Body of pancreas (tissue), 4 donors: ENCODE data around the gene DCLRE1B. TPM values are rescaled to one million over a fixed set of nuclear protein-coding genes. Genes with fewer than 3 reads are reported as not detected.

Experiments
- ATAC-seq: fragments of 150-250 bp; one replicate; pipeline ENCODE4 v1.9.1; 2016
- DNase-seq, 4 donors: peaks; one replicate each; pipeline ENCODE4 v3.0.0-alpha.2; 2019
- H3K27ac ChIP-seq, 4 donors: fragments of 200-600 bp; sonication (generic); 1 replicate in 3 of 4; 2 replicates in 1 of 4; pipeline versions ENCODE4 v1.5.1 to v1.6.1; 2016 to 2019; ENCODE audit warnings: mild to moderate bottlenecking in 1 of 4, mixed read lengths in 1 of 4, moderate library complexity in 1 of 4
- H3K27me3 ChIP-seq, 2 donors: fragments of 200-600 bp; sonication (generic); one replicate each; pipeline ENCODE4 v1.6.0; 2016; ENCODE audit warnings: mild to moderate bottlenecking in 1 of 2
- H3K36me3 ChIP-seq, 2 donors: fragments of 200-600 bp; sonication (generic); replicated peaks in 1 of 2; 2 replicates each; pipeline ENCODE4 v1.5.1; 2016; ENCODE audit warnings: low read depth in 2 of 2; ENCODE audit not compliant: insufficient read depth in 1 of 2
- H3K4me1 ChIP-seq: fragments of 200-600 bp; sonication (generic); one replicate; pipeline ENCODE4 v1.6.0; 2016
- H3K4me3 ChIP-seq, 2 donors: fragments of 200-600 bp; sonication (generic); 1 replicate in 1 of 2; 2 replicates in 1 of 2; pipeline ENCODE4 v1.5.1; 2016 to 2019
- H3K9me3 ChIP-seq, 3 donors: fragments of 200-600 bp; sonication (generic); 1 replicate in 2 of 3; 2 replicates in 1 of 3; pipeline ENCODE4 v1.5.1; 2016
- POLR2A ChIP-seq, 3 donors: fragments of 450-650 bp; IDR thresholded peaks; one replicate each; pipeline ENCODE4 v1.6.1; 2016; ENCODE audit warnings: antibody characterized with exemption in 3 of 3, mild to moderate bottlenecking in 2 of 3
- WGBS, 2 donors: methylation state at CpG; one replicate each; pipeline ENCODE4 v1.1.5; 2017; 5-methylcytosine and 5-hydroxymethylcytosine counted together
- intact Hi-C: fragments of 100-400 bp; cut with DNase I; formaldehyde crosslinking; loops from one replicate; pipeline ENCODE4 v1.15.1; 2023
- total RNA-seq, 2 donors: library from RNA; depleted of rRNA; stranded (reverse); fragments of >200 nt; gene quantifications; one replicate each; pipeline ENCODE4 v1.1.0, GENCODE V29; 2016
- TF ChIP-seq, protein P1 (sequence below), 7 experiments: fragments of 450-650 bp in 4 of 7; fragments of 200-600 bp in 3 of 7; sonication (generic) in 3 of 7; IDR thresholded peaks; one replicate each; pipeline ENCODE4 v1.5.1; 2016 to 2019; ENCODE audit warnings: antibody characterized with exemption in 7 of 7

DCLRE1B gene
- total RNA-seq, 2 donors from 2014 or later, result 1.3 to 2.1 TPM

DNA sequence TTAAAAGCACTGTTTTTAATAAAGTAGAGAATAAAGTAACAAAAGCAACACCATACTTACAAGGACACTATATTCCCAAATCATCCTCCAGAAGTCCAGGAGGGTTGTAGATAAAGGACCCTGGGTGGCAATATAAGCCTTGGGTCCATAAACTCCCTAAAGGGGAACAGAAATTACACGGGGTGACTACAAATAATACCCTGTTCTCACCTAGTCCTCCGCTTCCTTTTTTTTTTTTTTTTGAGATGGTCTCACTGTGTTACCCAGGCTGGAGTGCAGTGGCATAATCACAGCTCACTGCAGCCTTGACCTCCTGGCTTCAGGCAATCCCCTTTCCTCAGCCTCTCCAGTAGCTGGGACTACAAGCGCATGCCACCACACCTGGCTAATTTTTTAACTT, 46.7 kb upstream of the DCLRE1B start:
- intact Hi-C loops, result no loop called here
- DNase-seq, result no peak
- 76 to 88% methylated on average over 3 of the region's 3 CpGs for WGBS, 2 donors
- Histone ChIP-seq H3K4me3 (no peak overlapping the region), H3K9me3 (no peaks in the 10 kb centered on the region), H3K27ac (no peak overlapping the region), H3K36me3 (no peaks in the 10 kb centered on the region), H3K27me3 (no peaks in the 10 kb centered on the region), H3K4me1 (no peaks in the 10 kb centered on the region)
- no peak for ATAC-seq
- TF ChIP-seq, protein P1, sequence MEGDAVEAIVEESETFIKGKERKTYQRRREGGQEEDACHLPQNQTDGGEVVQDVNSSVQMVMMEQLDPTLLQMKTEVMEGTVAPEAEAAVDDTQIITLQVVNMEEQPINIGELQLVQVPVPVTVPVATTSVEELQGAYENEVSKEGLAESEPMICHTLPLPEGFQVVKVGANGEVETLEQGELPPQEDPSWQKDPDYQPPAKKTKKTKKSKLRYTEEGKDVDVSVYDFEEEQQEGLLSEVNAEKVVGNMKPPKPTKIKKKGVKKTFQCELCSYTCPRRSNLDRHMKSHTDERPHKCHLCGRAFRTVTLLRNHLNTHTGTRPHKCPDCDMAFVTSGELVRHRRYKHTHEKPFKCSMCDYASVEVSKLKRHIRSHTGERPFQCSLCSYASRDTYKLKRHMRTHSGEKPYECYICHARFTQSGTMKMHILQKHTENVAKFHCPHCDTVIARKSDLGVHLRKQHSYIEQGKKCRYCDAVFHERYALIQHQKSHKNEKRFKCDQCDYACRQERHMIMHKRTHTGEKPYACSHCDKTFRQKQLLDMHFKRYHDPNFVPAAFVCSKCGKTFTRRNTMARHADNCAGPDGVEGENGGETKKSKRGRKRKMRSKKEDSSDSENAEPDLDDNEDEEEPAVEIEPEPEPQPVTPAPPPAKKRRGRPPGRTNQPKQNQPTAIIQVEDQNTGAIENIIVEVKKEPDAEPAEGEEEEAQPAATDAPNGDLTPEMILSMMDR (IDR thresholded peaks at IDR 0.05), result no peak
- no peak for TF ChIP-seq POLR2A (IDR thresholded peaks at IDR 0.05)

DNA sequence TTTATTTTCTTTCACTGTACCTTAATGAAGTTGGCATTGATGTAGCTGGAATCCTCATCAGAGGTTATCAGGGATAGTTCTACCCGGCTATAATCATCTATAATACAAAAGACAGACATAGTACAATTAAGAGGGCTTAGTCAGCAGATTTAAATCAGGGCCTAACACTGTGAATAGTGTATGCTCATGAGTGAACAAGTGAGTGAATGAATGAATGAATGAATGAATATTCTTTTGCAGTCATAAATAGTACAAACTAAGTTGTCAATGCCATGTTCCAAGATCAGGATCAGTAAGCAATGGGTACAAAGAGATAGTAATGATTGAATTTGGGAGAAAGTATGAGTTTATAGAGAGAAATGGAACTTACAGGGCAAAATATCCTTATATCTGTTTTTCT, 46.1 kb upstream of the DCLRE1B start:
- 89 to 95% methylated on average over 1 of the region's 1 CpG for whole genome bisulfite sequencing, 2 donors
- Histone ChIP-seq H3K36me3 (no peaks in the 10 kb centered on the region), H3K4me1 (no peaks in the 10 kb centered on the region), H3K4me3 (no peak overlapping the region), H3K27me3 (no peaks in the 10 kb centered on the region), H3K9me3 (no peaks in the 10 kb centered on the region), H3K27ac (no peak overlapping the region)
- DNase-seq (no peak), ATAC-seq (no peak)
- intact Hi-C loops, result no loop called here
- TF ChIP-seq POLR2A (IDR thresholded peaks at IDR 0.05), result no peak
- TF ChIP-seq, protein P1 (IDR thresholded peaks at IDR 0.05), result no peak

DNA sequence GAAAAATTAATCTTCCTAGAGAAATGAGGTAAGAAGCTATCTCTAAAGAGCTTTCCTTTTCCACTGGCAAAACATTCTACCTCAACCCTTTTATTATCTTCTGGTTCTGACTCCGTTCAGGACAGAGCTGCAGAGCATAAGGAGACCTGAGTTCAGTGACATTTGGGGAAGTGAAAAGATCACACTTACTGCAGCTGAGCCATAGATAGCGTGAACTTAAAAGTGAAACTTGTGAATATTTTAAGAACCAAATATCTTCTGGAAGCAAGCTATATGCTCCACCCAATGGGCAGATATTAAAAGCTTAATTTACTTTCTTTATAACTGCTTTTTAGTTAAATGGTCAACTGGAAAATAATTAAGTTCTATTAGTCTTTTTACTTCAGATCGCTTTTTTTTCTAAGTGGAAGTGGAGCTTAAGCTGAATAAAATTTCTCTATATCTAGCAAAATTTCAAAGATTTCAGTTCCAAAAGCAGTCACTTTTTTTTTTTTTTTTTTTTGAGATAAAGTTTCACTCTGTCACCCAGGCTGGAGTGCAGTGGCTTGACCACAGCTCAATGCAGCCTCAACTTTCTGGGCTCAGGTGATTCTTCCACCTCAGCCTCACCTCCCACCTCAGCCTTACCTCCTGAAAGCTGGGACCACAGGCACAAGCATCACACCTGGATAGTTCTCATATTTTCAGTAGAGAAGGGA, 45.5 kb upstream of the DCLRE1B start:
- Histone ChIP-seq H3K4me3 (no peak overlapping the region), H3K9me3 (no peaks in the 10 kb centered on the region), H3K27me3 (no peaks in the 10 kb centered on the region), H3K36me3 (no peaks in the 10 kb centered on the region), H3K27ac (no peak overlapping the region), H3K4me1 (no peaks in the 10 kb centered on the region)
- no peak for TF ChIP-seq POLR2A (IDR thresholded peaks at IDR 0.05)
- TF ChIP-seq, protein P1 (IDR thresholded peaks at IDR 0.05), result no peak
- WGBS, 2 donors, result 71 to 84% methylated on average over 3 of the region's 3 CpGs
- ATAC-seq (no peak), DNase-seq (no peak)
- intact Hi-C loops, result no loop called here

DNA sequence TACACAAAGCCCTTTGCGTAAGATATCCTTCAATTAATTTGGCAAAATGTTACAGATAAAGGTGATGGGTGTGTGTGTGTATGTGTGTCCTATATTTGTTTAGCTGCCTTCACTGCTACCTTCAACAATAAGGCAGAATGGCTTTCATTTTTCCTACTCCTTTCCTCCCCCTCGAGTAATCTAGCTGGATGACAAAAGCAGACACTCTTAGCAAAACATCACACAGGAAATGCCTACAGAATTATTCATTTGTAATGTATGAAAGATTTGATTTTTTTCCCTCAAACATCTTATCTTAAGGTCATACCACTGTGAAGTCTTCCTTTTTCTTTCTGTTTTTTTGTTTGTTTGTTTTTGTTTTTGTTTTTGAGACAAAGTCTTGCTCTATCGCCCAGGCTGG, 44.2 kb upstream of the DCLRE1B start:
- H3K27me3 ChIP-seq, result no peaks in the 10 kb centered on the region
- H3K36me3 ChIP-seq, result no peaks in the 10 kb centered on the region
- H3K4me1 ChIP-seq, result no peaks in the 10 kb centered on the region
- ATAC-seq (no peak), DNase-seq (no peak)
- no peak for TF ChIP-seq POLR2A (IDR thresholded peaks at IDR 0.05)
- TF ChIP-seq, protein P1 (IDR thresholded peaks at IDR 0.05), result no peak
- intact Hi-C loops, result no loop called here
- 63 to 77% methylated on average over 3 of the region's 3 CpGs for WGBS, 2 donors
- H3K4me3 ChIP-seq, result no peak overlapping the region
- H3K27ac ChIP-seq, result no peak overlapping the region
- H3K9me3 ChIP-seq, result no peaks in the 10 kb centered on the region

DNA sequence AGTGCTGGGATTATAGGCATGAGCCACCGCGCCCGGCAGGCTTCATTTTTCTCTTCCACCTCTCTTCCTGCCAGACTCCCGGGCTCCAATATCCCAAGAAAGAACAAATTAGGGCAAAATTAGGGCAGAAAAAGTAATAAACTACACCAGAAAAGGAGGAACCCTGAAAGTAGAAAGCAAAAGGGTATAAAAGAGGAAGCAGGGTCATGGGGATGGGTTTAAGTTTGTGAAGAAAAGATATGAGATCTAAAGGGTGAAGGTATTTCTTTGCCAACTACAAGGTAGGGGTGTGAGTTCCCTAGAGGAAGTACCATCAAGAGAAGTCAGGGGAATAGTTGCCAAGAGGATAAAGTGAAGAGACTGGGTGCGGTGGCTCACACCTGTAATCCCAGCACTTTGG, 43.5 kb upstream of the DCLRE1B start:
- Histone ChIP-seq H3K27me3 (no peaks in the 10 kb centered on the region), H3K36me3 (no peaks in the 10 kb centered on the region), H3K9me3 (no peaks in the 10 kb centered on the region), H3K4me1 (no peaks in the 10 kb centered on the region), H3K4me3 (no peak overlapping the region), H3K27ac (no peak overlapping the region)
- DNase-seq (no peak), ATAC-seq (no peak)
- intact Hi-C loops, result no loop called here
- no peak for TF ChIP-seq POLR2A (IDR thresholded peaks at IDR 0.05)
- TF ChIP-seq, protein P1 (IDR thresholded peaks at IDR 0.05), result no peak
- 87 to 93% methylated on average over 5 of the region's 5 CpGs for WGBS, 2 donors
